Suprapubic skin (tissue), 4 donors: Measurements from ENCODE around the gene GBF1. TPM values are rescaled to one million over a fixed set of nuclear protein-coding genes. Genes with fewer than 3 reads are reported as not detected.

Source experiments
- DNase-seq, 2 donors: peaks; one replicate each; pipeline ENCODE4 v3.0.0-alpha.2; 2019; ENCODE audit warnings: low spot score in 2 of 2
- H3K27ac ChIP-seq: fragments of 200-600 bp; sonication (generic); one replicate; pipeline ENCODE4 v1.5.1; 2019
- H3K27me3 ChIP-seq: fragments of 200-600 bp; sonication (generic); one replicate; pipeline ENCODE4 v1.5.1; 2019
- H3K36me3 ChIP-seq: fragments of 200-600 bp; sonication (generic); one replicate; pipeline ENCODE4 v1.5.1; 2019
- H3K4me1 ChIP-seq: fragments of 200-600 bp; sonication (generic); one replicate; pipeline ENCODE4 v1.5.1; 2019
- H3K4me3 ChIP-seq: fragments of 200-600 bp; sonication (generic); one replicate; pipeline ENCODE4 v1.5.1; 2019; ENCODE audit warnings: mild to moderate bottlenecking
- H3K9me3 ChIP-seq: fragments of 200-600 bp; sonication (generic); one replicate; pipeline ENCODE4 v1.5.1; 2019
- EP300 ChIP-seq: sonication (generic); formaldehyde crosslinking; IDR thresholded peaks from one replicate; pipeline ENCODE4 v1.6.1; 2017; ENCODE audit warnings: antibody characterized with exemption
- POLR2A ChIP-seq, 2 donors: fragments of 450-650 bp; IDR thresholded peaks; one replicate each; pipeline ENCODE4 v1.6.1; 2017; ENCODE audit warnings: antibody characterized with exemption in 2 of 2, mild to moderate bottlenecking in 2 of 2, moderate library complexity in 2 of 2
- POLR2AphosphoS5 ChIP-seq, 3 donors: sonication (generic); formaldehyde crosslinking; IDR thresholded peaks; one replicate each; pipeline ENCODE4 v1.6.1; 2017; ENCODE audit warnings: antibody characterized with exemption in 3 of 3
- WGBS: methylation state at CpG from one replicate; pipeline ENCODE4 v1.1.5; 2018; 5-methylcytosine and 5-hydroxymethylcytosine counted together
- total RNA-seq, 4 donors: library from RNA; depleted of rRNA; stranded (reverse); fragments of >200 nt; gene quantifications; one replicate each; pipeline ENCODE4 v1.1.0, GENCODE V29; 2016
- TF ChIP-seq, protein P1 (sequence below), 2 donors: fragments of 200-600 bp in 1 of 2; fragments of 450-650 bp in 1 of 2; sonication (generic) in 1 of 2; IDR thresholded peaks; one replicate each; pipeline ENCODE4 v1.5.1; 2016 to 2019; ENCODE audit warnings: antibody characterized with exemption in 2 of 2, mild to moderate bottlenecking in 1 of 2, moderate library complexity in 1 of 2

GBF1 gene
- total RNA-seq, 4 donors from 2014 or later, result 31.0 to 56.1 (median 43.9) TPM

DNA sequence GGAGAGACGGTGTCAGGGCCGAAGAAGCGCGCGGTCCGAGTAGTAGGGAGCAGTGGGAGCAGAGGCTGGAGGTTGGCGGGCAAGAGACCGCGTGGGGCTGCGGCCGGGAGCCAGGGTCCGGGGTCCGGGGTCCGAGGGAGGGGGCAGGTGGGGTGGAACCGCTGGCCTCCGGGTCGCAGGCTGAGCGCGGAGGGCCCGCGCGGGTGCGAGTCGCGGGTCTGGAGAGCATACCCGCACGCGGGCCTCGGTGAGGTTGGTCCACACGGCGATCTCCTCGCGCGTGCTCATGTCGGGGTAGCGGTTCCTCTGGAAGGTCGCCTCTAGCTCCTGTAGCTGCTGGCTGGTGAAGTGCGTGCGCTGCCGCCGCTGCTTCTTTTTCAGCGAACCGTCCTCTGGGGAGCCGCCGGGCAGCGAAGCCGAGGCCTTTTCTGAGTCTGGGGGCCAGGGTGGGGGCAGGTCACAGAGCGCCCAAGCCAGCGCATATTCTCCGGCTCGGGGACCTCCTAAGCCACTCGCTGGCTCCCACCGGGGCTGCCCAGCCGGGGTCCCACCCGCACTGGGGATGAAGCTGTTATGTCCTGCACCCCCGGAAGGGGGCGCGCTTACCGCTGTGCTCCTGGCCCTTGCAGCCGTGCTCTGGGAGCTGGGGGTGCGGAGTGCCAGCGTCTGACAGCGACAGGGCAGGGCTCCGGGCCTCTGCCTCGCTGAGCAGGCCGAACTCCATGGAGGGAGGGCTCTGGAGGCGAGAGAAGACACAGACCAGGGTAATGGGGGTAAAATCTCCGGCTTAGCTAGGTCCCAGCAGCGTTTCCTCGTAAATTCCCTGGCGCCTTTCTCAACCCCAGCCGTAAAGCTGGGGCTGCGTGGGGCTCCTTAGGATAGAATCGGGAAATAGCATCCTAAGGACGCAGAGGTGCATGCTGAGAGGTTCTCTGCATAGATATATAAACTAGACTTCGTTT, 13.7 kb upstream of the GBF1 start:
- peak overlapping the region; percentile 53 for H3K4me3 ChIP-seq
- TF ChIP-seq, protein P1, sequence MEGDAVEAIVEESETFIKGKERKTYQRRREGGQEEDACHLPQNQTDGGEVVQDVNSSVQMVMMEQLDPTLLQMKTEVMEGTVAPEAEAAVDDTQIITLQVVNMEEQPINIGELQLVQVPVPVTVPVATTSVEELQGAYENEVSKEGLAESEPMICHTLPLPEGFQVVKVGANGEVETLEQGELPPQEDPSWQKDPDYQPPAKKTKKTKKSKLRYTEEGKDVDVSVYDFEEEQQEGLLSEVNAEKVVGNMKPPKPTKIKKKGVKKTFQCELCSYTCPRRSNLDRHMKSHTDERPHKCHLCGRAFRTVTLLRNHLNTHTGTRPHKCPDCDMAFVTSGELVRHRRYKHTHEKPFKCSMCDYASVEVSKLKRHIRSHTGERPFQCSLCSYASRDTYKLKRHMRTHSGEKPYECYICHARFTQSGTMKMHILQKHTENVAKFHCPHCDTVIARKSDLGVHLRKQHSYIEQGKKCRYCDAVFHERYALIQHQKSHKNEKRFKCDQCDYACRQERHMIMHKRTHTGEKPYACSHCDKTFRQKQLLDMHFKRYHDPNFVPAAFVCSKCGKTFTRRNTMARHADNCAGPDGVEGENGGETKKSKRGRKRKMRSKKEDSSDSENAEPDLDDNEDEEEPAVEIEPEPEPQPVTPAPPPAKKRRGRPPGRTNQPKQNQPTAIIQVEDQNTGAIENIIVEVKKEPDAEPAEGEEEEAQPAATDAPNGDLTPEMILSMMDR (IDR thresholded peaks at IDR 0.05), result peak; percentile 33 to 66
- no peak for TF ChIP-seq POLR2A (IDR thresholded peaks at IDR 0.05)
- WGBS, result 23% methylated on average over 35 of the region's 76 CpGs
- H3K27ac ChIP-seq, result no peak overlapping the region
- no peak for DNase-seq
- no peaks in the 10 kb centered on the region for H3K9me3 ChIP-seq
- no peaks in the 10 kb centered on the region for H3K36me3 ChIP-seq
- H3K27me3 ChIP-seq, result peaks cover 27% of the 10 kb centered on the region
- peaks cover 30% of the 10 kb centered on the region for H3K4me1 ChIP-seq

DNA sequence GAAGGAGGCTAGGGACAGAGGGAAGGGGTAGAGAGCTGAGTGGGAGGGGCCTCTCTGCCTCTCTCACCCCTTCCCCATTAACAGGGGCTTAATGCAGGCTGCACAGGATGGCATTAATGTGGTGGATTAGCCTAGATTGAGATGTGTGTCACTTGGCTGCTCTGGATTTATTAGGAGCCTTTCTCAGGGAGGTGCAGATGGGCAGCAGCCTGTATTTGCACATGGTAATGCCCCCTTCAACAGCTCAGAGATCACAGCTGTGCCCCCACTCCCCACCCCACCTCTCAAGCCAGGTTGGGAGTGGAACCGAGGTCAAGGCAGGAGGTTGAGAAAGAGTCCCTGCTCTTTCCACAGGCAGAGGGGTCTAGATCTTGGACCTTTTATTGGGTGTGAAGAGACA, 11.3 kb upstream of the GBF1 start:
- Histone ChIP-seq H3K27me3 (peaks cover 19% of the 10 kb centered on the region), H3K9me3 (no peaks in the 10 kb centered on the region), H3K4me3 (no peak overlapping the region), H3K4me1 (peaks cover 21% of the 10 kb centered on the region), H3K36me3 (no peaks in the 10 kb centered on the region), H3K27ac (no peak overlapping the region)
- TF ChIP-seq EP300 (no peak), POLR2A (IDR thresholded peaks at IDR 0.05) (no peak), POLR2AphosphoS5 (IDR thresholded peaks at IDR 0.05) (no peak)
- TF ChIP-seq, protein P1 (IDR thresholded peaks at IDR 0.05), result no peak
- no peak for DNase-seq
- 80% methylated on average over 1 of the region's 1 CpG for WGBS

DNA sequence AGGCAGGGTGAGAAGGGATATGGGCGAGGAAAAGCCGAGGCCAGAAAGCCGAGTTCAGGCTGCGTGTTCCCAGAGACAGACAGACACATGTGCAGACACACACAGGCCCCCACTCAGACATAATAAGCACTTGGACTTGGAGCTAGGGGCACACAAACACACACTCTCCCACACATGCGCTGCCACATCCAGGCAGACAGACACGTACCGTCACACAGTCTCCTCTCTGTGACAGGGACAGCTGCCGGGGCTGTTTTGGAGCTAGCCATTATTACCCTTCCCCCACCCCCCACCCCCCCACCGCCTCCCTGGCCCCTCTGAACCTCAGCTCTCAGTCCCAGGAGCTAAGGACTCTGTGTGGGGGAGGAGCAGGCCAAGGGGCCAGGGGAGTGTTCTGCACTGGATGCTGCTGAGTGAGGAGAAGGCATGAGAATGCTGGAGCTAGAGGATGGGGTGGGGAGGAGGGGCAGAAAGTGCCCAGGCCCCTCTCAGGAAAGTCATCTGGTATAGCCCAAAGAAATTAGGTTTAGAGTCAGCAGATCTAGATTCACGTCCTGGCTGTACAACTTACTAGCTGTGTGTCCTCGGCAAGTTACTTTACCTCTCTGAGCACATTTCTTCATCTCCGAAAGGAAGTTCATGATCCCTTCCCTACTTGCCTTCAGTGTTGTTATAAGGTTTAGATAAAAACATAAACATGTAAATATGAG, 10.3 kb upstream of the GBF1 start:
- H3K27ac ChIP-seq, result no peak overlapping the region
- TF ChIP-seq POLR2A (IDR thresholded peaks at IDR 0.05) (no peak), EP300 (no peak), POLR2AphosphoS5 (IDR thresholded peaks at IDR 0.05) (no peak)
- TF ChIP-seq, protein P1 (IDR thresholded peaks at IDR 0.05), result no peak
- WGBS, result 83% methylated on average over 8 of the region's 12 CpGs
- no peak for DNase-seq
- no peaks in the 10 kb centered on the region for H3K36me3 ChIP-seq
- peaks cover 19% of the 10 kb centered on the region for H3K27me3 ChIP-seq
- H3K4me3 ChIP-seq, result no peak overlapping the region
- H3K4me1 ChIP-seq, result peaks cover 18% of the 10 kb centered on the region
- no peaks in the 10 kb centered on the region for H3K9me3 ChIP-seq

DNA sequence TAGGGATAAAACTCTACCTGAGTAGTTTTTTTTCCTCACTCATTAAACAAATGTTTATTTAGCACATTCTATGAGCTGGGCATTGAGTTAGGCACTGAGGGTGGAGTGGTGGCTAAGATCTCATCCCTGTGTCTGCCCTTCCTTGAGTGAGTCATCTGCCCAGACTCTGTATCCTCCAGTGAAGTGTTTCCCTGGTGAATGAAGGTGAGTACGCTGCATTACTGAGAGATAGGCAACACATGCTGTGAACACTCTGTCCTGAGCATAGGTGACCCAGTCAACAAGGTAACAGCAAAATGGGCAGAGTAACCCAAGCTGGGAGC, 9.8 kb upstream of the GBF1 start:
- Histone ChIP-seq H3K27me3 (peaks cover 14% of the 10 kb centered on the region), H3K27ac (no peak overlapping the region), H3K4me3 (no peak overlapping the region), H3K36me3 (no peaks in the 10 kb centered on the region), H3K4me1 (peaks cover 13% of the 10 kb centered on the region), H3K9me3 (no peaks in the 10 kb centered on the region)
- TF ChIP-seq POLR2A (IDR thresholded peaks at IDR 0.05) (no peak), POLR2AphosphoS5 (IDR thresholded peaks at IDR 0.05) (no peak), EP300 (no peak)
- TF ChIP-seq, protein P1 (IDR thresholded peaks at IDR 0.05), result no peak
- no peak for DNase-seq
- WGBS, result 60% methylated on average over 1 of the region's 1 CpG

DNA sequence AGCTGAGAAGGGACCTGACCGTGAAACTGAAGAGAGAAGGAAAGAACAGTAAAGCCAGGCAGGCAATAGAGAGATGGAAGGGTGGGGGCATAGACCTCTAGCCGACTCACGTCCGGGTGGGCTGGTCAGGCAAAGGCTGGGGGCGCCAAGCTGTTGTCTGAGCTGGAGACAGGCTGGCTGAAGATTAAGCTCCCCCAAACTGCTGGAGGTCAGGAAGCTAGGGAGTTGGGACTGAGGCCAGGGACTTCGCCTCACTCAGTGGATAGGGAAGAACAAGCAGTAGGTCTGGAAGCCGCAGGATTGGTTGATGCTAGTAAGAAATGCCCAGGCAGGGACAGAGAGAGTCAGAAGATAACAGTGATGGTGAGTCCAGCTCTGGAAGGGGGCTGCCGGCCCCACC, 9.3 kb upstream of the GBF1 start:
- Histone ChIP-seq H3K9me3 (no peaks in the 10 kb centered on the region), H3K4me3 (no peak overlapping the region), H3K4me1 (peaks cover 13% of the 10 kb centered on the region), H3K36me3 (no peaks in the 10 kb centered on the region), H3K27me3 (peaks cover 9% of the 10 kb centered on the region), H3K27ac (no peak overlapping the region)
- DNase-seq, result no peak
- WGBS, result 76% methylated on average over 8 of the region's 8 CpGs
- TF ChIP-seq EP300, result no peak
